SK-N-MC (cell line): ENCODE results near the gene STPG2.

ENCODE experiments used
- EZH2 ChIP-seq: fragments of 200-600 bp; sonication (generic); IDR thresholded peaks from one replicate; pipeline ENCODE4 v1.6.1; 2017; ENCODE audit warnings: antibody characterized with exemption
- POLR2AphosphoS5 ChIP-seq: IDR thresholded peaks from 2 replicates; pipeline ENCODE4 v1.6.1; 2012; ENCODE audit warnings: mild to moderate bottlenecking, low read depth, low read length, borderline replicate concordance

DNA sequence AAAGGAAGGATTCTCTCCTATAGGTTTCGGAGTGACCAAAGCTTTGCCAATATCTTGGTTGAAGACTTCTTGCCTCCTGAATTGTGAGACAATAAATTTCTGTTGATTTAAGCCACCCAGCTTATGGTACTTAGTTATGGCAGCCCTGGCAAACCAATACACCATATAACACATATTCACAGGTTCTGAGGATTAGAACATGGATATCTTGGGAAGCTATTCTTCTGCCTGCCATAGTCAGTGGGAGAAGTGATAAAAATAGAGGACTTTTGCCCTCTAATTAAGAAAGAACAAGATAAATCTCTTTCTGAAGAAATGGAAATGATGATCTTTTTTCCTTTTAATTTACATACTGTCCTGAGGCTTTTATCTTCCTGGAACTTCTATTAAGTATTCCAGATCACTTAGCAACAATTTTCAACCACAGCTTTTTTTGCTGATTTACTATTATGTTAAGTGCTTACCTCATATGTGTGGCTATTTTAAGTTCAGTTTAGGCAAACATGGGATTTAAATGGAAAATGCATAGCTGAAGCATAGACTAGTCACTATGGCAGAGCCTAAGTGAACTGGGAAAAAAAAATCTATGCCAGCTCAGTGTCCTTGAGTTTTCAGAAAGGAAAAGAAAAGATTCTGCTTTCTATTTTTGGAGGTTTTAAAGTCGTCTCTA, 381.7 kb downstream of the STPG2 start:
- TF ChIP-seq POLR2AphosphoS5 (no peak; the same call in 1 of the 2 replicates), EZH2 (no peak)
